GM23338 (cell line): ENCODE data around the gene BCAP31. TPM values are rescaled to one million over a fixed set of nuclear protein-coding genes. Genes with fewer than 3 reads are reported as not detected.

ENCODE experiments used
- ATAC-seq: fragments of 200-7000 bp; cut with Tn5 transposase; 3 replicates; pipeline ENCODE4 v1.9.1; 2020
- DNase-seq: peaks from one replicate; pipeline ENCODE4 v3.0.0-alpha.2; 2015; ENCODE audit warnings: low spot score
- H2AFZ ChIP-seq: fragments of 200-600 bp; sonication (generic); 2 replicates; pipeline ENCODE4 v1.8.0; 2016; ENCODE audit warnings: antibody characterized with exemption, mild to moderate bottlenecking, moderate library complexity
- H3F3A ChIP-seq: fragments of 200-600 bp; sonication (generic); replicated peaks from 2 replicates; pipeline ENCODE4 v1.8.0; 2017; ENCODE audit warnings: antibody characterized with exemption, mixed run types, low read depth
- H3K27ac ChIP-seq: fragments of 200-600 bp; sonication (generic); 2 replicates; pipeline ENCODE4 v1.6.1; 2016; ENCODE audit warnings: low read depth
- H3K27me3 ChIP-seq: fragments of 200-600 bp; sonication (generic); 2 replicates; pipeline ENCODE4 v1.8.0; 2016; ENCODE audit warnings: mild to moderate bottlenecking, mixed run types, moderate library complexity; ENCODE audit not compliant: insufficient read depth
- H3K36me3 ChIP-seq: fragments of 200-600 bp; sonication (generic); 2 replicates; pipeline ENCODE4 v1.8.0; 2016; ENCODE audit warnings: mild to moderate bottlenecking; ENCODE audit not compliant: insufficient read depth
- H3K4me1 ChIP-seq: fragments of 200-600 bp; sonication (generic); 2 replicates; pipeline ENCODE4 v1.8.0; 2016; ENCODE audit warnings: mild to moderate bottlenecking, moderate library complexity; ENCODE audit not compliant: insufficient read depth
- H3K4me2 ChIP-seq: fragments of 200-600 bp; sonication (generic); 2 replicates; pipeline ENCODE4 v1.7.1; 2017; ENCODE audit warnings: mixed run types
- H3K4me3 ChIP-seq: fragments of 200-600 bp; sonication (generic); 2 replicates; pipeline ENCODE4 v1.6.1; 2016; ENCODE audit warnings: mixed run types
- H3K79me2 ChIP-seq: fragments of 200-600 bp; sonication (generic); replicated peaks from 2 replicates; pipeline ENCODE4 v1.8.0; 2017; ENCODE audit warnings: mild to moderate bottlenecking; ENCODE audit not compliant: insufficient read depth
- H3K9me2 ChIP-seq: fragments of 200-600 bp; sonication (generic); 2 replicates; pipeline ENCODE4 v1.8.0; 2017; ENCODE audit not compliant: insufficient read depth
- H4K20me1 ChIP-seq: fragments of 200-600 bp; sonication (generic); replicated peaks from 2 replicates; pipeline ENCODE4 v1.8.0; 2017; ENCODE audit warnings: mild to moderate bottlenecking; ENCODE audit not compliant: insufficient read depth
- H3K27ac Mint-ChIP-seq: 2 replicates; pipeline ENCODE4 v1.8.0; 2020; ENCODE audit warnings: inconsistent platforms, mild to moderate bottlenecking, moderate library complexity, mixed read lengths
- H3K27me3 Mint-ChIP-seq: 3 replicates; pipeline ENCODE4 v1.8.0; 2022; ENCODE audit warnings: low read depth, mild to moderate bottlenecking, moderate library complexity, mixed read lengths, inconsistent platforms; ENCODE audit not compliant: insufficient read depth, poor library complexity
- H3K36me3 Mint-ChIP-seq: 3 replicates; pipeline ENCODE4 v1.8.0; 2021; ENCODE audit warnings: low read depth, mild to moderate bottlenecking, inconsistent platforms, moderate library complexity, mixed read lengths
- H3K4me1 Mint-ChIP-seq: 3 replicates; pipeline ENCODE4 v1.8.0; 2020; ENCODE audit warnings: mild to moderate bottlenecking, inconsistent platforms, mixed read lengths
- H3K4me3 Mint-ChIP-seq: 3 replicates; pipeline ENCODE4 v1.8.0; 2021; ENCODE audit warnings: moderate library complexity, mild to moderate bottlenecking, inconsistent platforms, mixed read lengths
- H3K9me3 Mint-ChIP-seq: 3 replicates; pipeline ENCODE4 v1.8.0; 2020; ENCODE audit warnings: moderate library complexity, mild to moderate bottlenecking, inconsistent platforms, mixed read lengths
- CREB1 ChIP-seq: fragments of 250-450 bp; sonication (Bioruptor Pico); IDR thresholded peaks from 2 replicates; pipeline ENCODE4 v1.5.0; 2020; ENCODE audit warnings: low read depth, mild to moderate bottlenecking, moderate library complexity
- EZH2 ChIP-seq: fragments of 200-600 bp; sonication (generic); IDR thresholded peaks from one replicate; pipeline ENCODE4 v1.8.0; 2017; ENCODE audit warnings: antibody characterized with exemption, mild to moderate bottlenecking, low read depth; ENCODE audit not compliant: unreplicated experiment
- EZH2phosphoT487 ChIP-seq: fragments of 200-600 bp; sonication (generic); IDR thresholded peaks from one replicate; pipeline ENCODE4 v1.8.1; 2018; ENCODE audit warnings: antibody characterized with exemption; ENCODE audit not compliant: unreplicated experiment
- JUNB ChIP-seq: IDR thresholded peaks from one replicate; pipeline ENCODE4 v1.6.1; 2016; ENCODE audit warnings: antibody characterized with exemption; ENCODE audit not compliant: unreplicated experiment
- POLR2AphosphoS5 ChIP-seq: IDR thresholded peaks from 2 replicates; pipeline ENCODE4 v1.6.1; 2016; ENCODE audit warnings: antibody characterized with exemption, low read depth
- ZNF331 ChIP-seq: fragments of 250-450 bp; sonication (Bioruptor Pico); IDR thresholded peaks from 2 replicates; pipeline ENCODE4 v1.5.0; 2020; ENCODE audit warnings: low read depth, mild to moderate bottlenecking, moderate library complexity
- polyA plus RNA-seq: library from polyadenylated mRNA; unstranded; fragments of >200 nt; fragmentation: Nextera tagmentation; extraction: Ambion mirVana; gene quantifications from 2 replicates; pipeline ENCODE4 v1.2.1, GENCODE V29; 2016
- total RNA-seq: library from RNA; depleted of rRNA; stranded (reverse); fragments of >200 nt; shearing (Covaris generic); gene quantifications from 2 replicates; pipeline ENCODE4 v1.2.3, GENCODE V29; 2014
- TF ChIP-seq, protein P1 (sequence below): IDR thresholded peaks from 2 replicates; pipeline ENCODE4 v1.6.1; 2016; ENCODE audit warnings: antibody characterized with exemption
- TF ChIP-seq, protein P2 (sequence below), 2 experiments: fragments of 200-600 bp in 1 of 2; sonication (generic) in 1 of 2; conservative IDR thresholded peaks; 2 replicates each; pipeline versions ENCODE4 v1.5.1 to v1.6.1; 2016 to 2017; ENCODE audit warnings: antibody characterized with exemption in 2 of 2, low read depth in 2 of 2, mild to moderate bottlenecking in 2 of 2, moderate library complexity in 1 of 2
- TF ChIP-seq, protein P3 (sequence below): IDR thresholded peaks from one replicate; pipeline ENCODE4 v1.6.1; 2018; ENCODE audit warnings: antibody characterized with exemption; ENCODE audit not compliant: unreplicated experiment

BCAP31 gene
- total and polyA plus RNA-seq, 2 experiments from 2014 or later = 85.0 to 145 TPM

DNA sequence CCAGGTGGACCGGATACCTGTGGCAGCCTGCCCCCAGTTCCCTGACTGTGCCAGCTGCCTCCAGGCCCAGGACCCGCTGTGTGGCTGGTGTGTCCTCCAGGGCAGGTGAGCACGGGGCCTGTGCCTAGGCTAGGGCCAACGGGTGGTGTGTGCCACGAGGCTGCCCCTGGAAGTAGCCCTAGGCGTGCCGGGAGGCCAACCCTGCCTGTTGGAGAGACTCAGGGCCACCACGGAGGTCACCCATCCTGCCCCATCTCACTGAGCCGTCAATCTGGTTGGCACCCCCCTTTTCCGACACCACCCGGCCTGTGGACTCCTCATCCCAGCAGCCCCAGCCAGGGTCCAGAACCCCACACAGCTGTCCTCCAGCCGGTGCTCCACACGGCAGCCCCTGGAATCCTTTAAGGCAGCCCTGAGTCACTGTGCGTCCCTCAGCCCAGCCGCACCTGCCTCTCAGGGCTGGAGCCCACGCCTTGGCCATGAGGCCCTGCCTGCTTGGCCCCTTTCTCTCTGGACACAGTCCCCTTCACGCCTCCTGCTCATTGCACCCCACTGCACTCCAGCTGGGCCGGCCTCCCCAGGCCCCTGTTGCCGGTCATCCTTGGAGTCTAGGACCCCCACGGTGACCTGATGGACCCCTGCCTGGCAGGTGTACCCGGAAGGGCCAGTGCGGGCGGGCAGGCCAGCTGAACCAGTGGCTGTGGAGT lies 45.1 kb upstream of the BCAP31 start (continued):
- TF ChIP-seq, protein P1, sequence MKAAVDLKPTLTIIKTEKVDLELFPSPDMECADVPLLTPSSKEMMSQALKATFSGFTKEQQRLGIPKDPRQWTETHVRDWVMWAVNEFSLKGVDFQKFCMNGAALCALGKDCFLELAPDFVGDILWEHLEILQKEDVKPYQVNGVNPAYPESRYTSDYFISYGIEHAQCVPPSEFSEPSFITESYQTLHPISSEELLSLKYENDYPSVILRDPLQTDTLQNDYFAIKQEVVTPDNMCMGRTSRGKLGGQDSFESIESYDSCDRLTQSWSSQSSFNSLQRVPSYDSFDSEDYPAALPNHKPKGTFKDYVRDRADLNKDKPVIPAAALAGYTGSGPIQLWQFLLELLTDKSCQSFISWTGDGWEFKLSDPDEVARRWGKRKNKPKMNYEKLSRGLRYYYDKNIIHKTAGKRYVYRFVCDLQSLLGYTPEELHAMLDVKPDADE = no peak
- no peak for TF ChIP-seq JUNB
- no peak for TF ChIP-seq EZH2phosphoT487
- no peak for TF ChIP-seq ZNF331 (CRISPR knock-in tag)
- TF ChIP-seq CREB1 = no peak
- TF ChIP-seq, protein P2, sequence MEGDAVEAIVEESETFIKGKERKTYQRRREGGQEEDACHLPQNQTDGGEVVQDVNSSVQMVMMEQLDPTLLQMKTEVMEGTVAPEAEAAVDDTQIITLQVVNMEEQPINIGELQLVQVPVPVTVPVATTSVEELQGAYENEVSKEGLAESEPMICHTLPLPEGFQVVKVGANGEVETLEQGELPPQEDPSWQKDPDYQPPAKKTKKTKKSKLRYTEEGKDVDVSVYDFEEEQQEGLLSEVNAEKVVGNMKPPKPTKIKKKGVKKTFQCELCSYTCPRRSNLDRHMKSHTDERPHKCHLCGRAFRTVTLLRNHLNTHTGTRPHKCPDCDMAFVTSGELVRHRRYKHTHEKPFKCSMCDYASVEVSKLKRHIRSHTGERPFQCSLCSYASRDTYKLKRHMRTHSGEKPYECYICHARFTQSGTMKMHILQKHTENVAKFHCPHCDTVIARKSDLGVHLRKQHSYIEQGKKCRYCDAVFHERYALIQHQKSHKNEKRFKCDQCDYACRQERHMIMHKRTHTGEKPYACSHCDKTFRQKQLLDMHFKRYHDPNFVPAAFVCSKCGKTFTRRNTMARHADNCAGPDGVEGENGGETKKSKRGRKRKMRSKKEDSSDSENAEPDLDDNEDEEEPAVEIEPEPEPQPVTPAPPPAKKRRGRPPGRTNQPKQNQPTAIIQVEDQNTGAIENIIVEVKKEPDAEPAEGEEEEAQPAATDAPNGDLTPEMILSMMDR (conservative IDR thresholded peaks at IDR 0.05; ENCODE audit: low read depth in 2 of 2) = no peak
- TF ChIP-seq, protein P3, sequence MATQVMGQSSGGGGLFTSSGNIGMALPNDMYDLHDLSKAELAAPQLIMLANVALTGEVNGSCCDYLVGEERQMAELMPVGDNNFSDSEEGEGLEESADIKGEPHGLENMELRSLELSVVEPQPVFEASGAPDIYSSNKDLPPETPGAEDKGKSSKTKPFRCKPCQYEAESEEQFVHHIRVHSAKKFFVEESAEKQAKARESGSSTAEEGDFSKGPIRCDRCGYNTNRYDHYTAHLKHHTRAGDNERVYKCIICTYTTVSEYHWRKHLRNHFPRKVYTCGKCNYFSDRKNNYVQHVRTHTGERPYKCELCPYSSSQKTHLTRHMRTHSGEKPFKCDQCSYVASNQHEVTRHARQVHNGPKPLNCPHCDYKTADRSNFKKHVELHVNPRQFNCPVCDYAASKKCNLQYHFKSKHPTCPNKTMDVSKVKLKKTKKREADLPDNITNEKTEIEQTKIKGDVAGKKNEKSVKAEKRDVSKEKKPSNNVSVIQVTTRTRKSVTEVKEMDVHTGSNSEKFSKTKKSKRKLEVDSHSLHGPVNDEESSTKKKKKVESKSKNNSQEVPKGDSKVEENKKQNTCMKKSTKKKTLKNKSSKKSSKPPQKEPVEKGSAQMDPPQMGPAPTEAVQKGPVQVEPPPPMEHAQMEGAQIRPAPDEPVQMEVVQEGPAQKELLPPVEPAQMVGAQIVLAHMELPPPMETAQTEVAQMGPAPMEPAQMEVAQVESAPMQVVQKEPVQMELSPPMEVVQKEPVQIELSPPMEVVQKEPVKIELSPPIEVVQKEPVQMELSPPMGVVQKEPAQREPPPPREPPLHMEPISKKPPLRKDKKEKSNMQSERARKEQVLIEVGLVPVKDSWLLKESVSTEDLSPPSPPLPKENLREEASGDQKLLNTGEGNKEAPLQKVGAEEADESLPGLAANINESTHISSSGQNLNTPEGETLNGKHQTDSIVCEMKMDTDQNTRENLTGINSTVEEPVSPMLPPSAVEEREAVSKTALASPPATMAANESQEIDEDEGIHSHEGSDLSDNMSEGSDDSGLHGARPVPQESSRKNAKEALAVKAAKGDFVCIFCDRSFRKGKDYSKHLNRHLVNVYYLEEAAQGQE = no peak
- no peak for TF ChIP-seq POLR2AphosphoS5

DNA sequence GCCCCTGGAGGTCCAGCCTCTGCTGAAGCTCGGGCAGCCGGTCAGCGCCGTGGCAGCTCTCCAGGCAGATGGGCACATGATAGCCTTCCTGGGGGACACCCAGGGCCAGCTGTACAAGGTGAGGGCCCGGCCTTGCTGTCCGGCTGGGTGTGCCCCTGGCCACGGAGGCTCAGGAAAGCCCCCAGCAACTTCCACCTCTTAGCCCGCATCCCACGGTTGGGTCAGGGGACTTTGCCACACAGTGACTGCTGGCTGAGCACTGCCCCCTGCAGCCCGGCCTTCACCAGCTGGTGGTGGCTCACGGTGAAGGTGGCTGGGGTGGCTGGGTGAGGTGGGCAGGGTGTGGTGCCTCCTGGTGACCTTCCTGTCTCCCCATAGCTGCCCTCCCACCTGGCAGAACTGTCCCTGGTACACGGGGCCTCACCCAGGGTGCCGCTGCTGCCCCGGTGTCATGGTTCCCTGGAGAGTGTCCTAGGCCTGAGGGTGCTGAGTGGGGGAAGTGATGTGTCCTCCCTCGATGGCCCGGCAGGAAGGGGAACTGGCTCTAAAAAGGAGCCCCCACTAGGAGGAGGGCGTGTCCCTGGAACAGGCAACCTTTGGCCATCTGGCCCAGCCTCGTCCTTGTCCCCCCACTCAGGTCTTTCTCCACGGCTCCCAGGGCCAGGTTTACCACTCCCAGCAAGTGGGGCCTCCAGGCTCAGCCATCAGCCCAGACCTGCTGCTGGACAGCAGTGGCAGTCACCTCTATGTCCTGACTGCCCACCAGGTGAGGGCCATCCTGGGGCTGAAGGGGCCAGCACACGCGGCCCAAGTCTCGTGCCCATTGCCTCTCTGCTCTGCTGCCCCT lies 44.3 kb upstream of the BCAP31 start:
- Histone ChIP-seq H3K79me2 (no peaks in the 10 kb centered on the region), H4K20me1 (no peaks in the 10 kb centered on the region), H3K27me3 (no peaks in the 10 kb centered on the region), H3K27ac (no peak overlapping the region), H3K4me2 (no peak overlapping the region), H3K36me3 (no peaks in the 10 kb centered on the region), H3F3A (no peaks in the 10 kb centered on the region), H3K4me1 (no peaks in the 10 kb centered on the region), H3K4me3 (no peak overlapping the region), H2AFZ (no peak overlapping the region), H3K9me2 (no peaks in the 10 kb centered on the region)
- no peak for DNase-seq
- H3K4me1 Mint-ChIP-seq = peaks cover 5% of the 10 kb centered on the region; the same call in 2 of the 3 replicates
- H3K4me3 Mint-ChIP-seq = no peak overlapping the region
- no peaks in the 10 kb centered on the region for H3K36me3 Mint-ChIP-seq
- TF ChIP-seq, protein P2 (conservative IDR thresholded peaks at IDR 0.05; ENCODE audit: low read depth in 2 of 2) = peak in 1 of 2 experiments; percentile 44; a peak in 2 of 4 replicates
- TF ChIP-seq EZH2phosphoT487 (no peak), EZH2 (no peak)
- ATAC-seq = no peak; the same call in 2 of the 3 replicates
- H3K27ac Mint-ChIP-seq = no peak overlapping the region
- H3K9me3 Mint-ChIP-seq = no peaks in the 10 kb centered on the region
- peaks cover 7% of the 10 kb centered on the region for H3K27me3 Mint-ChIP-seq
